ENCODE results near the gene BCL6. TPM values are rescaled to one million over a fixed set of nuclear protein-coding genes. Genes with fewer than 3 reads are reported as not detected.

Gene BCL6
- total and polyA plus RNA-seq, 7 donors: 4.9 to 233 (median 51.4) TPM

DNA sequence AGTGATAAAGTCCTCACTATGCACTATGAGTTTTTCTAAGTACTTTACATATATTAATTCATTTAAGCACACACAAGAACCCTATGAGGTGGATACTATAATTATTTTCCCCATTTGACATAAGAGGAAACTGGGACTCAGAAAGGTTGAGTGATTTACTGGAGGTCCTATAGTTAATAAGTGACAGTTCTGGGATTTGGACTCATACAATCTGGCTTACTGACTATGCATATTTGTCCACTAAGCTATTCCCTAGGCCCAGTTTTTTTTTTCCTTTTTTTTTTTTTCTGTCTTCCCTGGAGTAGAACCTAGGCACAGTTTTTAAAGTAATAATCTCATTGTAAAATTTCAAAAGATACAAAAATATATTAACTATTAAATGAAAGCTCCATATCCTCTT lies 36.6 kb downstream of the BCL6 start:
- Histone ChIP-seq H3K27me3 (no peaks in the 10 kb centered on the region), H3K36me3 (no peaks in the 10 kb centered on the region)

DNA sequence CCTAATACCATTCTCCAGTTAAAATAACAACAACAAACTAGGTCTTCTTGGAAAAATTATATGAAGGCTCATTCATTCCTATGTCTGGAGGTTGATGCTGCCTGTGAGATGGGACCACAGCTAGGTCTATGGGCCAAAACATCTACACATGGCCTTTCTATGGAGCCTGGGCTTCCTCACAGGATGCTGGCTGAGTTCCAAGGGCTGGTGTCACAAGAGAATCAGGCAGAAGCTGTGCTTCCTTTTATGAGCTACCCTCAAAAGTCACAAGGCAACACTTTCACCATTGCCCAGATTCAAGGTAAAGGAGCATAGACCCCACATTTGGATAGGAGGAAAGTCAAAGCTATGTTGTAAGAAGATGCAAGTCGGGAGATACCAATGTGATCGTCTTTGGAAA lies 38.3 kb downstream of the BCL6 start:
- Histone ChIP-seq H3K27me3 (no peaks in the 10 kb centered on the region), H3K4me3 (no peak overlapping the region), H3K27ac (no peak overlapping the region), H3K4me1 (no peaks in the 10 kb centered on the region), H3K36me3 (no peaks in the 10 kb centered on the region), H3K9me3 (no peaks in the 10 kb centered on the region)
- intact Hi-C loops (cut with DNase I): no loop called here
- WGBS, 2 donors: 86 to 92% methylated on average over 2 of the region's 2 CpGs
- DNase-seq: no peak
- TF ChIP-seq POLR2AphosphoS5 (IDR thresholded peaks at IDR 0.05): no peak
- no peak for TF ChIP-seq POLR2A (IDR thresholded peaks at IDR 0.05)
- TF ChIP-seq, protein P1, sequence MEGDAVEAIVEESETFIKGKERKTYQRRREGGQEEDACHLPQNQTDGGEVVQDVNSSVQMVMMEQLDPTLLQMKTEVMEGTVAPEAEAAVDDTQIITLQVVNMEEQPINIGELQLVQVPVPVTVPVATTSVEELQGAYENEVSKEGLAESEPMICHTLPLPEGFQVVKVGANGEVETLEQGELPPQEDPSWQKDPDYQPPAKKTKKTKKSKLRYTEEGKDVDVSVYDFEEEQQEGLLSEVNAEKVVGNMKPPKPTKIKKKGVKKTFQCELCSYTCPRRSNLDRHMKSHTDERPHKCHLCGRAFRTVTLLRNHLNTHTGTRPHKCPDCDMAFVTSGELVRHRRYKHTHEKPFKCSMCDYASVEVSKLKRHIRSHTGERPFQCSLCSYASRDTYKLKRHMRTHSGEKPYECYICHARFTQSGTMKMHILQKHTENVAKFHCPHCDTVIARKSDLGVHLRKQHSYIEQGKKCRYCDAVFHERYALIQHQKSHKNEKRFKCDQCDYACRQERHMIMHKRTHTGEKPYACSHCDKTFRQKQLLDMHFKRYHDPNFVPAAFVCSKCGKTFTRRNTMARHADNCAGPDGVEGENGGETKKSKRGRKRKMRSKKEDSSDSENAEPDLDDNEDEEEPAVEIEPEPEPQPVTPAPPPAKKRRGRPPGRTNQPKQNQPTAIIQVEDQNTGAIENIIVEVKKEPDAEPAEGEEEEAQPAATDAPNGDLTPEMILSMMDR (IDR thresholded peaks at IDR 0.05): no peak

More for the DNA sequence above, 36.6 kb downstream of the BCL6 start:
- TF ChIP-seq, protein P1 (IDR thresholded peaks at IDR 0.05): no peak
- no peak for TF ChIP-seq POLR2AphosphoS5 (IDR thresholded peaks at IDR 0.05)
- Histone ChIP-seq H3K9me3 (no peaks in the 10 kb centered on the region), H3K27ac (no peak overlapping the region), H3K4me3 (no peak overlapping the region), H3K4me1 (no peaks in the 10 kb centered on the region)
- DNase-seq: no peak
- intact Hi-C loops (cut with DNase I): no loop called here

GRCh38 chr3:187705164-187705563 lies 40.1 kb downstream of the BCL6 start:
- Histone ChIP-seq H3K27ac (no peak overlapping the region), H3K27me3 (no peaks in the 10 kb centered on the region), H3K36me3 (no peaks in the 10 kb centered on the region), H3K4me1 (no peaks in the 10 kb centered on the region), H3K4me3 (no peak overlapping the region), H3K9me3 (no peaks in the 10 kb centered on the region)
- intact Hi-C loops (cut with DNase I): no loop called here
- no peak for DNase-seq
- TF ChIP-seq, protein P1 (IDR thresholded peaks at IDR 0.05): no peak
- TF ChIP-seq POLR2AphosphoS5 (IDR thresholded peaks at IDR 0.05) (no peak), POLR2A (IDR thresholded peaks at IDR 0.05) (no peak), EP300 (IDR thresholded peaks at IDR 0.05) (no peak)

GRCh38 chr3:187702507-187703033 lies 42.7 kb downstream of the BCL6 start, which contains the start of gene RTP2:
Gene RTP2 (minus strand): TSS chr3:187702557. CDS start chr3:187702128, 429 bp downstream.
- H3K27me3 ChIP-seq: no peaks in the 10 kb centered on the region
- no peak for TF ChIP-seq POLR2A (IDR thresholded peaks at IDR 0.05)
- TF ChIP-seq, protein P1 (IDR thresholded peaks at IDR 0.05): no peak
- TF ChIP-seq POLR2AphosphoS5 (IDR thresholded peaks at IDR 0.05): no peak
- TF ChIP-seq EP300 (IDR thresholded peaks at IDR 0.05): no peak
- no peak for DNase-seq
- WGBS, 2 donors: 58 to 60% methylated on average over 4 of the region's 4 CpGs
- H3K9me3 ChIP-seq: no peaks in the 10 kb centered on the region
- no peak within 1 kb of the TSS for H3K4me3 ChIP-seq
- H3K36me3 ChIP-seq: no peaks in the 10 kb centered on the region
- no peak within 1 kb of the TSS for H3K27ac ChIP-seq
- intact Hi-C loops (cut with DNase I): no loop called here
- no peaks in the 10 kb centered on the region for H3K4me1 ChIP-seq

DNA sequence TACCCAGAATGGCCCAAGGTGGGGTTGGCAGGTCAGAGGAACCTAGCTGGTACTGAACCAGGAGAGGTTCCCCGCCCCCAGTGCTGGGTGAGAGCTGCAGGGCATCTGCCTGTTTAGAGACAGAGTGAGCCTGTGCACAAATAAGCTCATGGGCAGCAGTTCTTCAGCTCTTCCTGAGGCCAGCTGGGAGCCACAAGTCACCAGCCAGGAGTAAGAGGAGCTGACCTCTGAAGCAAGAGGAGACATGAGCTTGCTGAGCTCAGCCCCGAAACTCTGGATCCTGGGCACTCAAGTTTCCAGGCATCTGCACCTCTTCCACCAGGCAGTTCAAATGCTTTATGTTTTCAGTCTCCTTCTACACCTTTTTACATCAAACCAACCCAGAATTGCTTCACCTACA lies 45.0 kb downstream of the BCL6 start:
- Histone ChIP-seq H3K36me3 (no peaks in the 10 kb centered on the region), H3K27ac (no peak overlapping the region), H3K4me1 (no peaks in the 10 kb centered on the region), H3K27me3 (no peaks in the 10 kb centered on the region), H3K4me3 (no peak overlapping the region), H3K9me3 (no peaks in the 10 kb centered on the region)
- WGBS, 2 donors: 92 to 93% methylated on average over 2 of the region's 2 CpGs
- no peak for DNase-seq
- intact Hi-C loops (cut with DNase I): no loop called here
- no peak for TF ChIP-seq EP300 (IDR thresholded peaks at IDR 0.05)
- TF ChIP-seq POLR2A (IDR thresholded peaks at IDR 0.05): no peak
- TF ChIP-seq, protein P1 (IDR thresholded peaks at IDR 0.05): no peak
- TF ChIP-seq POLR2AphosphoS5 (IDR thresholded peaks at IDR 0.05): no peak

Data from sigmoid colon (tissue), 7 donors.